B cell (primary cell): ENCODE results near the gene SIRPB2. TPM values are rescaled to one million over a fixed set of nuclear protein-coding genes. Genes with fewer than 3 reads are reported as not detected.

Experiments
- ATAC-seq: fragments of 200-7000 bp; cut with Tn5 transposase; one replicate; pipeline ENCODE4 v1.10.0; 2021; ENCODE audit warnings: low read depth, mild to moderate bottlenecking, moderate number of reproducible peaks, moderate library complexity
- CTCF ChIA-PET: fragments of 350-600 bp; sonication (Branson Sonifier 250); formaldehyde crosslinking; loops from one replicate; lab custom pipeline; 2021; ENCODE audit warnings: antibody characterized with exemption, inconsistent platforms; lab: Charles Lee
- POLR2A ChIA-PET: fragments of 350-600 bp; sonication (Branson Sonifier 250); formaldehyde crosslinking; loops from one replicate; lab custom pipeline; 2021; ENCODE audit warnings: antibody characterized with exemption; lab: Charles Lee
- DNase-seq: peaks from one replicate; pipeline ENCODE4 v3.0.0; 2013
- H2AFZ ChIP-seq: 2 replicates; pipeline ENCODE4 v1.6.1; 2012; ENCODE audit warnings: mild to moderate bottlenecking, low read depth, low read length; ENCODE audit not compliant: insufficient read depth, poor library complexity, severe bottlenecking
- H3K27ac ChIP-seq, 2 donors: 1 replicate in 1 of 2; 2 replicates in 1 of 2; pipeline ENCODE4 v1.5.1; 2012 to 2013; ENCODE audit warnings: low read length in 2 of 2, mild to moderate bottlenecking in 2 of 2, moderate library complexity in 1 of 2
- H3K27me3 ChIP-seq, 4 experiments: fragments of 200-600 bp in 1 of 4; sonication (generic) in 1 of 4; replicated peaks in 1 of 4; 1 replicate in 2 of 4; 2 replicates in 2 of 4; pipeline versions ENCODE4 v1.6.1 to v1.7.0; 2013 to 2016; ENCODE audit warnings: low read length in 3 of 4, mild to moderate bottlenecking in 2 of 4, mixed read lengths in 1 of 4, moderate library complexity in 1 of 4; ENCODE audit not compliant: insufficient read depth in 4 of 4, control insufficient read depth in 3 of 4; ENCODE audit errors: control extremely low read depth in 1 of 4
- H3K36me3 ChIP-seq, 2 experiments: replicated peaks in 1 of 2; 1 replicate in 1 of 2; 2 replicates in 1 of 2; pipeline versions ENCODE4 v1.6.1 to v1.7.1; 2013; ENCODE audit warnings: low read length in 1 of 2; ENCODE audit not compliant: insufficient read depth in 2 of 2, control insufficient read depth in 1 of 2; ENCODE audit errors: control extremely low read depth in 1 of 2, extremely low read depth in 1 of 2
- H3K4me1 ChIP-seq, 2 donors: fragments of 200-600 bp in 1 of 2; sonication (generic) in 1 of 2; 1 replicate in 1 of 2; 2 replicates in 1 of 2; pipeline versions ENCODE4 v1.5.1 to v1.6.1; 2013 to 2017; ENCODE audit warnings: low read length in 2 of 2; ENCODE audit not compliant: control insufficient read depth in 2 of 2, insufficient read depth in 2 of 2
- H3K4me2 ChIP-seq: replicated peaks from 2 replicates; pipeline ENCODE3; 2012; ENCODE audit warnings: mild to moderate bottlenecking, low read depth, low read length; ENCODE audit not compliant: poor library complexity, severe bottlenecking
- H3K4me3 ChIP-seq, 5 experiments: fragments of 200-600 bp in 1 of 5; sonication (generic) in 1 of 5; 1 replicate in 3 of 5; 2 replicates in 2 of 5; pipeline versions ENCODE4 v1.5.1 to v1.7.0; 2011 to 2016; ENCODE audit warnings: low read length in 4 of 5, mild to moderate bottlenecking in 4 of 5, low read depth in 2 of 5, control low read depth in 1 of 5, moderate library complexity in 1 of 5; ENCODE audit not compliant: insufficient read depth in 1 of 5; ENCODE audit errors: control extremely low read depth in 1 of 5, extremely low read depth in 1 of 5
- H3K79me2 ChIP-seq: fragments of 200-600 bp; sonication (generic); one replicate; pipeline ENCODE4 v1.6.0; 2016; ENCODE audit warnings: low read length; ENCODE audit not compliant: control insufficient read depth, insufficient read depth
- H3K9ac ChIP-seq: fragments of 200-600 bp; sonication (generic); 2 replicates; pipeline ENCODE4 v1.6.1; 2017; ENCODE audit warnings: mild to moderate bottlenecking, low read length, moderate library complexity
- H3K9me3 ChIP-seq, 3 donors: one replicate each; pipeline versions ENCODE4 v1.6.1 to v1.7.1; 2013; ENCODE audit warnings: low read length in 2 of 3; ENCODE audit not compliant: control insufficient read depth in 2 of 3, insufficient read depth in 1 of 3; ENCODE audit errors: control extremely low read depth in 1 of 3
- H4K20me1 ChIP-seq: 2 replicates; pipeline ENCODE4 v1.6.0; 2012; ENCODE audit warnings: mild to moderate bottlenecking, low read length; ENCODE audit not compliant: insufficient read depth, control insufficient read depth, poor library complexity, severe bottlenecking
- H3K27ac Mint-ChIP-seq: one replicate; pipeline ENCODE4 v1.8.0; 2021; ENCODE audit warnings: mixed read lengths
- H3K27me3 Mint-ChIP-seq: one replicate; pipeline ENCODE4 v1.8.0; 2021; ENCODE audit warnings: mixed read lengths
- H3K4me1 Mint-ChIP-seq: one replicate; pipeline ENCODE4 v1.8.0; 2021; ENCODE audit warnings: mixed read lengths
- H3K4me3 Mint-ChIP-seq: one replicate; pipeline ENCODE4 v1.8.0; 2021; ENCODE audit warnings: mixed read lengths
- H3K9me3 Mint-ChIP-seq: one replicate; pipeline ENCODE4 v1.8.0; 2022; ENCODE audit warnings: mixed read lengths; ENCODE audit not compliant: insufficient read depth
- CTCF ChIP-seq: fragments of 200-600 bp; IDR thresholded peaks from one replicate; pipeline ENCODE4 v1.8.0; 2022; ENCODE audit warnings: antibody characterized with exemption, mild to moderate bottlenecking
- EZH2 ChIP-seq: IDR thresholded peaks from 2 replicates; pipeline ENCODE4 v1.6.1; 2012; ENCODE audit warnings: borderline replicate concordance, low read depth, mild to moderate bottlenecking, moderate library complexity, low read length; ENCODE audit not compliant: insufficient read depth, poor library complexity, severe bottlenecking
- WGBS: methylation state at CpG from one replicate; pipeline ENCODE4 v1.1.5; 2013; ENCODE audit warnings: missing lambda C conversion rate; ENCODE audit not compliant: insufficient coverage; 5-methylcytosine and 5-hydroxymethylcytosine counted together
- intact Hi-C: fragments of 100-400 bp; cut with micrococcal nuclease; formaldehyde crosslinking; loops from one replicate; pipeline ENCODE4 v1.10.0; 2022
- polyA plus RNA-seq: library from polyadenylated mRNA; depleted of rRNA; stranded (reverse); fragments of >200 nt; gene quantifications from 2 replicates; pipeline ENCODE4 v1.2.3, GENCODE V29; 2012
- total RNA-seq, 2 donors: library from RNA; stranded (reverse); fragments of 120-200 nt in 1 of 2; gene quantifications; 1 replicate in 1 of 2; 2 replicates in 1 of 2; pipeline versions ENCODE4 v1.2.3 to v1.2.4, GENCODE V29; 2013 to 2022

Gene SIRPB2
- total and polyA plus RNA-seq, 2 donors (not counting 1 experiment from before 2014, with no cell fraction given): 0.51 TPM; not detected in 1

- Mint-ChIP-seq H3K27ac (no peak overlapping the region), H3K27me3 (peaks cover 28% of the 10 kb centered on the region), H3K4me3 (no peak overlapping the region), H3K4me1 (peaks cover 9% of the 10 kb centered on the region), H3K9me3 (peaks cover 2% of the 10 kb centered on the region)
- DNase-seq (no peak), ATAC-seq (no peak)
- H3K36me3 ChIP-seq: no peaks in the 10 kb centered on the region
- H3K9me3 ChIP-seq: peaks cover 0 to 5% (median 0%) of the 10 kb centered on the region in 3 donors
- peaks cover 9 to 10% of the 10 kb centered on the region in 2 donors for H3K4me1 ChIP-seq
- CTCF ChIA-PET: interaction anchor here (1.3 kb wide), 1 partner anchor 13 kb away, joined by 3 read pairs; no protein-coding TSS in a partner anchor
- peaks cover 0 to 23% (median 3%) of the 10 kb centered on the region in 4 experiments for H3K27me3 ChIP-seq
- H3K9ac ChIP-seq: no peak overlapping the region
- TF ChIP-seq CTCF: no peak
- no peak for TF ChIP-seq EZH2
- intact Hi-C loops: no loop called here
- H3K79me2 ChIP-seq: no peaks in the 10 kb centered on the region
- no peak overlapping the region for H3K4me2 ChIP-seq
- POLR2A ChIA-PET: no interaction called here
- no peaks in the 10 kb centered on the region for H4K20me1 ChIP-seq
- no peak overlapping the region for H2AFZ ChIP-seq
- 76% methylated on average over 2 of the region's 5 CpGs for WGBS
- H3K4me3 ChIP-seq: no peak overlapping the region
- no peak overlapping the region for H3K27ac ChIP-seq
Observed at GRCh38 chr20:1517010-1517409, 25.8 kb upstream of the SIRPB2 start.

GRCh38 chr20:1513801-1514200, 22.6 kb upstream of the SIRPB2 start:
- Histone ChIP-seq H3K27me3 (peaks cover 0 to 23% (median 3%) of the 10 kb centered on the region in 4 experiments), H3K9ac (no peak overlapping the region), H3K4me2 (no peak overlapping the region), H2AFZ (no peak overlapping the region), H3K36me3 (no peaks in the 10 kb centered on the region), H3K27ac (no peak overlapping the region), H3K4me1 (no peaks in the 10 kb centered on the region), H3K4me3 (no peak overlapping the region), H3K9me3 (peaks cover 0 to 5% (median 0%) of the 10 kb centered on the region in 3 donors), H3K79me2 (no peaks in the 10 kb centered on the region), H4K20me1 (no peaks in the 10 kb centered on the region)
- WGBS: no CpG with 5 or more reads among the region's 1 CpG
- peaks cover 27% of the 10 kb centered on the region for H3K27me3 Mint-ChIP-seq
- H3K9me3 Mint-ChIP-seq: peaks cover 2% of the 10 kb centered on the region
- no peak for TF ChIP-seq EZH2
- no peak for TF ChIP-seq CTCF
- ChIA-PET POLR2A (no interaction called here), CTCF (interaction anchor here (2.9 kb wide), 1 partner anchor 10 kb away, joined by 12 read pairs; no protein-coding TSS in a partner anchor)
- no peak overlapping the region for H3K27ac Mint-ChIP-seq
- H3K4me3 Mint-ChIP-seq: no peak overlapping the region
- no peaks in the 10 kb centered on the region for H3K4me1 Mint-ChIP-seq
- ATAC-seq (no peak), DNase-seq (no peak)
- intact Hi-C loops: no loop called here
